PC-9 (cell line): ENCODE data around the gene CDK5. TPM values are rescaled to one million over a fixed set of nuclear protein-coding genes. Genes with fewer than 3 reads are reported as not detected.

Experiments used
- BruUV-seq: library from RNA; stranded (reverse); fragments of 400-500 nt; replicated peaks from 2 replicates; lab custom pipeline; 2021; lab: Mats Ljungman, UMichigan
- CTCF ChIA-PET: fragments of 300-600 bp; sonication (Branson Sonifier 250); formaldehyde crosslinking; loops from one replicate; lab custom pipeline; 2022; ENCODE audit warnings: antibody characterized with exemption; lab: Charles Lee
- POLR2A ChIA-PET: fragments of 300-600 bp; sonication (Branson Sonifier 250); formaldehyde crosslinking; loops from one replicate; lab custom pipeline; 2022; ENCODE audit warnings: antibody characterized with exemption; ENCODE audit not compliant: unreplicated experiment; lab: Charles Lee
- DNase-seq, 2 experiments: peaks; one replicate each; pipeline versions ENCODE4 v3.0.0 to v3.0.0-alpha.2; 2015 to 2022; ENCODE audit warnings: mixed read lengths in 1 of 2
- H2AFZ ChIP-seq: fragments of 200-600 bp; sonication (generic); 2 replicates; pipeline ENCODE4 v1.8.1; 2017; ENCODE audit warnings: antibody characterized with exemption
- H3F3A ChIP-seq: fragments of 200-600 bp; sonication (generic); 2 replicates; pipeline ENCODE4 v1.8.1; 2017; ENCODE audit warnings: antibody characterized with exemption, mild to moderate bottlenecking, low read depth; ENCODE audit not compliant: insufficient read depth
- H3K27ac ChIP-seq: fragments of 200-600 bp; sonication (generic); 2 replicates; pipeline ENCODE4 v1.6.1; 2016; ENCODE audit warnings: mixed run types
- H3K27me3 ChIP-seq: fragments of 200-600 bp; sonication (generic); 2 replicates; pipeline ENCODE4 v1.6.1; 2016; ENCODE audit warnings: low read depth, mixed run types; ENCODE audit not compliant: insufficient read depth
- H3K36me3 ChIP-seq: fragments of 200-600 bp; sonication (generic); 2 replicates; pipeline ENCODE4 v1.6.1; 2016; ENCODE audit warnings: low read depth, mixed run types
- H3K4me1 ChIP-seq: fragments of 200-600 bp; sonication (generic); replicated peaks from 2 replicates; pipeline ENCODE4 v1.6.1; 2016; ENCODE audit warnings: mixed run types; ENCODE audit not compliant: insufficient read depth
- H3K4me2 ChIP-seq: fragments of 200-600 bp; sonication (generic); 2 replicates; pipeline ENCODE4 v1.6.1; 2017; ENCODE audit warnings: mixed run types
- H3K4me3 ChIP-seq: fragments of 200-600 bp; sonication (generic); 2 replicates; pipeline ENCODE4 v1.6.1; 2016; ENCODE audit warnings: mixed run types
- H3K79me2 ChIP-seq: fragments of 200-600 bp; sonication (generic); 2 replicates; pipeline ENCODE4 v1.6.1; 2017; ENCODE audit warnings: low read depth, mixed run types
- H3K9me2 ChIP-seq: fragments of 200-600 bp; sonication (generic); 2 replicates; pipeline ENCODE4 v1.8.1; 2017; ENCODE audit warnings: mild to moderate bottlenecking; ENCODE audit not compliant: insufficient read depth
- H3K9me3 ChIP-seq: fragments of 200-600 bp; sonication (generic); 2 replicates; pipeline ENCODE4 v1.8.1; 2016; ENCODE audit warnings: low read depth; ENCODE audit not compliant: insufficient read depth
- H4K20me1 ChIP-seq: fragments of 200-600 bp; sonication (generic); 2 replicates; pipeline ENCODE4 v1.8.1; 2017; ENCODE audit not compliant: insufficient read depth
- CTCF ChIP-seq: fragments of 200-600 bp; sonication (generic); conservative IDR thresholded peaks from 2 replicates; pipeline ENCODE4 v1.6.1; 2017; ENCODE audit warnings: mixed run types, antibody characterized with exemption, mild to moderate bottlenecking, moderate library complexity
- EZH2 ChIP-seq: fragments of 200-600 bp; sonication (generic); IDR thresholded peaks from 2 replicates; pipeline ENCODE4 v1.8.0; 2017; ENCODE audit warnings: antibody characterized with exemption, low read depth
- intact Hi-C: fragments of 100-400 bp; cut with micrococcal nuclease; formaldehyde crosslinking; loops from one replicate; pipeline ENCODE4 v1.10.0; 2022; ENCODE audit not compliant: unreplicated experiment
- total RNA-seq: library from RNA; stranded (reverse); gene quantifications from 2 replicates; pipeline ENCODE4 v1.2.3, GENCODE V29; 2021

The CDK5 gene
- total RNA-seq, 1 experiment from 2014 or later = 45.7 TPM

- Histone ChIP-seq H3K79me2 (peaks cover 21% of the 10 kb centered on the region), H3K9me3 (no peaks in the 10 kb centered on the region), H3K4me1 (peaks cover 15% of the 10 kb centered on the region), H2AFZ (no peak overlapping the region), H3K9me2 (no peaks in the 10 kb centered on the region), H3K4me2 (no peak overlapping the region), H3F3A (peaks cover 6% of the 10 kb centered on the region), H4K20me1 (no peaks in the 10 kb centered on the region), H3K27ac (no peak overlapping the region), H3K27me3 (no peaks in the 10 kb centered on the region), H3K36me3 (no peaks in the 10 kb centered on the region; the same call in 1 of the 2 replicates), H3K4me3 (no peak overlapping the region)
- ChIA-PET CTCF (interaction anchor here (0.6 kb wide), 2 partner anchors 9 to 158 kb away, joined by 3 to 8 read pairs; no protein-coding TSS in a partner anchor), POLR2A (interaction anchor here (0.5 to 0.7 kb wide), 3 partner anchors 52 to 1374 kb away, joined by 3 to 4 read pairs (median 3); no protein-coding TSS in a partner anchor)
- no peak for DNase-seq
- no TSS peak for BruUV-seq
- peak; percentile 42 for TF ChIP-seq CTCF
- no peak for TF ChIP-seq EZH2
- intact Hi-C loops = no loop called here
Observed at GRCh38 chr7:151032936-151033863, 24.5 kb downstream of the CDK5 start.

- CTCF ChIA-PET = no interaction called here
- BruUV-seq = no TSS peak
- no peak overlapping the region for H3K4me3 ChIP-seq
Observed at GRCh38 chr7:151031011-151031410, 26.7 kb downstream of the CDK5 start.

More at GRCh38 chr7:151031011-151031410, 26.7 kb downstream of the CDK5 start:
- Histone ChIP-seq H3K9me2 (no peaks in the 10 kb centered on the region), H4K20me1 (no peaks in the 10 kb centered on the region), H2AFZ (no peak overlapping the region), H3K27ac (no peak overlapping the region), H3K4me1 (peaks cover 30% of the 10 kb centered on the region), H3K27me3 (no peaks in the 10 kb centered on the region), H3K9me3 (no peaks in the 10 kb centered on the region), H3K36me3 (no peaks in the 10 kb centered on the region), H3F3A (peaks cover 7% of the 10 kb centered on the region; the same call in 1 of the 2 replicates), H3K79me2 (peaks cover 21% of the 10 kb centered on the region), H3K4me2 (no peak overlapping the region)
- no peak for TF ChIP-seq EZH2
- no peak for TF ChIP-seq CTCF
- intact Hi-C loops = no loop called here
- POLR2A ChIA-PET = no interaction called here
- DNase-seq = no peak
